ENCODE measurements around the gene CNGB1.
"Not testable (repeated sequence)": the region's sequence is repeated elsewhere in the genome, so short reads cannot be mapped to it uniquely, and the experiment has no call there.

Gene CNGB1

DNA sequence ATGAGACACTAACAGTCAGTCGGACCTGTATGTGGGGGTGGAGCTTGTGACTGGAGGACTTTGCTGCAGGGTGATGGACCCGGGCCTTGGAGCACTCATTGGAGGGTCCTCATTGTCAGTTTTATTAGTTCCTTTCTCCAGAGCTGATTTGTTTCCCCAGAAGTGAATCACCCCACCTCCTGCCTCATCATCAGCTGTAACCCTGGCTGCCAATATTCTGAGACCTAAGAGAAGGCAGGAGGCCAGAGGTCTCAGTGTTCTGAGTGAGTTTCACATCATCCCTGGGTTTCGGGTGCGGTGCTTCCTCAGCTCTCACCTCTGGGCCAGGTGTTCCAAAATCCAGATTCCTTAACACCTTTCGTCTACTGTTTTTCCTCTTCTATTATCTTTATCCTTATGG is 118.7 kb downstream of the CNGB1 start:
- DNase-seq = no peak

DNA sequence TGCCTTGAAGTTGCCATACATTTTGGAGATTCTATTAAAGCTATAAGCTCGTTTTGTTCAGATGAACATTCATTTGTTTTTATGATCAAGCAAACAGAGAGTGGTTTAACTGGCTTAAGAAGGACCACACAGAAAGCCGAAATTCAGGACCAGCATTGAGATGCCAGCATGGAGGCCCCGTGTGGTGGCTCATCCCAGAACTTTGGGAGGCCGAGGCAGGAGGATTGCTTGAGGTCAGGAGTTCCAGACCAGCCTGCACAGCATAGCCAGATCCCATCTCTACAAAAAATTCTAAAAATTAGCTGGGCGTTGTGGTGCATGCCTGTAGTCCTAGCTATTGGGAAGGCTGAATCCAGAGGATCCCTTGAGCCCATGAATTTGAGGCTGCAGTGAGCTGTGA is 122.7 kb downstream of the CNGB1 start:
- DNase-seq = no peak

DNA sequence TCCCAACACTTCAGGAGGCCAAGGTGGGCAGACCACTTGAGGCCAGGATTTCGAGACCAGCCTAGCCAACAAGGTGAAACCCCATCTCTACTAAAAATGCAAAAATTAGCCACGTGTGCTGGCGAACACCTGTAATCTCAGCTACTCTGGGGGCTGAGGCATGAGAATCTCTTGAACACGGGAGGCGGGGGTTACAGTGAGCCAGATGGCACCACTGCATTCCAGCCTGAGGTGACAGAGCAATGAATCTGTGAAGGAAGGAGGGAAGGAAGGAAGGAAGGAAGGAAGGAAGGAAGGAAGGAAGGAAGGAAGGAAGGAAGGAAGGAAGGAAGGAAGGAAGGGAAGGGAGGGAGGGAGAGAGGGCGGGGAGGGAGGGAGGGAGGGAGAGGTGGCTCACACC is 124.0 kb downstream of the CNGB1 start:
- not testable (repeated sequence) for DNase-seq

DNA sequence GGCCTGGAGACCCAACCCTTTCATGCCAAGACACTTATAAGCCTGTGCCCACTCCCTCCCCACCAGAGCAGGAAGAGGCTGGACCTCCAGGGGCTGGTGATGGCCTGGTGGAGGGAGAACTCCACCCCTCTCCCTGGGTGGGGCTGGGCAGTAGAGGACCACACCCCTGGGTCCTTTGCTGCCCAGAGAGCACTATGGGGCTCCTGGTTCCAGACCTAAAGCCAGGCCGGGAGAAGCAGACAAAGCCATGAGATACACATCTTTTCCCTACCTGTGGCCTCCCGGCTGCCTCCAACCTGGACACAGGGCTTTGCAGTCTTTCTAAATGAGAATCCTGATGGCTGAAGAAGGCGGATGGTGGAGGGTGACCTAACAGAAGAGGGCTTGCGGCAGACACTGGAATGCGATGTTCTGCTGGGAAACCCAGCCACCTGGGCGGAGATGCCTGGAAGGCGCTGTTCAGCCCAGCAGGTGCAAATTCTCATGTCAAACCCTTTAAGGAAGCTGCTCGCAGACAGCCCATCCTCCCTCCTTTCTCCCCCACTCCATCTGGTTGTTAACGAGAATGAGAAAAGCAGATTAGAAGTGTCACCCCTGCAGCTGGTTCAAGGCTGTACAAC is 124.7 kb downstream of the CNGB1 start:
- DNase-seq = no peak

DNA sequence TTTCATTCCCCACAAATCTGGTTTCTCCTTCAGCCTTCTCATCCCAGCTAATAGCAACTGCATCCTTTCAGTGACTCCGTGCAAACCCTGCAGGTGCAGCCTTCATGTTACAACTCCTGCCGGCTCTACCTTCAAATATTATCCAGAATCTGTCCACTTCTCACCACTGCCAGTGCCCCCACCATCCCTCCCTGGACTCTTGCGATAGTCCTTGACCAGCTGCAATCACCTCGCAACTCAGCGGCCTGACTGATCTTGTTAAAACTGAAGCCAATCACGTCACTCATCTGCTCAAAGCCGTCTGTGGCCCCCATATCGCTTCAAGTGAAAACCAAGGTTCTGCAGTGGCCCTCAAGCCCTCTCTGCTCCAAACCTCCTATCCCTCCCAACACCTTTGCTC is 125.8 kb downstream of the CNGB1 start:
- no peak for DNase-seq

DNA sequence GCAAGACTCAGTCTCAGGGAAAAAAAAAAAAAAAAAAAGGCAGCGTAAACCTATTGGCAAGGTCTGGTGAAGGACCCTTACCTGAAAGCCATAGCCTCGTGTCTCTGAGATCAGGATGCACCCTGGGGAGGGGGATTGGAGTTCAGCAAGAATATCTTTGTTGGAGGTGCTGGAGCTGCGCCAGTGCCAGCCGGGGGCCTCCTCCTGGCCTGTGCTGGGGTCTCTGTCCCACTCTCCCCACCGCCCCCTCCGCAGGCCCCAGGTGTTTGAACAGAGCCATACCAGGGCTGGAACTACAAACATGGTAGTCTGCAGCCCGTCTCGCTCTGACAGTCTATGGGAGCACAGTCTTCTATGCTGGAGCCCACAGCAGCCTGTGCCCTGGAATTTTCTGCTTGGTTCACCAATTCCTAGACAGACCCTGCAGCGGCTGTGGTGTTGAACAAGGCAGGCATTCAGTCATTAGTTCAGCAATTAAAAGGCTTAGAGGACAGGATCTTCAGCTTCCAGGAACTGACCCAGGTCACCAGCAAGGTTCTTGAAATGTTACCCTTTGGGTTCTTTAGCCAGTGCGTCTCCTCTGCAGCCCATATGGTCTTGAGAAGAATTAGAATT is 126.4 kb downstream of the CNGB1 start:
- DNase-seq = no peak

DNA sequence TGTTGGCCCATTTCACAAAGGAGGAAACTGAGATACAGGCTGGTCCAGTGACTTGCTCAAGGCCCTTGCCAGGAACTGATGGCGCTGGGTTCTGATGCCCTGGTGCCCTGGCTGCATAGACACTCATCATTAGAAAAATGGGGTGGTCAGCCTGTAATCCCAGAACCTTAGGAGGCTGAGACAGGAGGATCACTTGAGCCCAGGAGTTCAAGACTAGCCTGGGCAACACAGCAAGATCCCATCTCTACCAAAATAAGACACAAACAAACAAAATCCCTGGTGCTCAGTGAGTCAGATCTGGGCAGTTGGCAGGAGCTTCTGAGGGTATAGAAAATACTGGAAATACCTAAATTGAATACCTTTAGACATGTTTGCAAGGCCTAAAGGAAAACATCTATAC is 127.5 kb downstream of the CNGB1 start:
- no peak for DNase-seq

DNA sequence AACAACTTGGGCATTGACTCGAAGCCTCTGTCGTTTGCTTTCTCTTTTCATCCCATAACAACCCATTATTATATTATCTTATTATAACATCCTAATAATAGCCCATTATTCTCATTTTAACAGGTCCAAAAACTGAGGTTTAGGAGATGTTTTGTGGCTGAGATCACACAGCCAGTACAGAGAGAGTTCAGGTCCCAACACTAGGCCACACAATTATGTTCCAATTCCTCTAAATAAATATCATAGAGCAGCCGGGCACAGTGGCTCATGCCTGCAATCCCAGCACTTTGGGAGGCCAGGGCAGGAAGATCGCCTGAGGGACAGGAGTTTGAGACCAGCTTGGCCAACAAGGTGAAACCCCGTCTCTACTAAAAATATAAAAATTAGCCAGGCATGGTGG is 128.3 kb downstream of the CNGB1 start:
- no peak for DNase-seq

DNA sequence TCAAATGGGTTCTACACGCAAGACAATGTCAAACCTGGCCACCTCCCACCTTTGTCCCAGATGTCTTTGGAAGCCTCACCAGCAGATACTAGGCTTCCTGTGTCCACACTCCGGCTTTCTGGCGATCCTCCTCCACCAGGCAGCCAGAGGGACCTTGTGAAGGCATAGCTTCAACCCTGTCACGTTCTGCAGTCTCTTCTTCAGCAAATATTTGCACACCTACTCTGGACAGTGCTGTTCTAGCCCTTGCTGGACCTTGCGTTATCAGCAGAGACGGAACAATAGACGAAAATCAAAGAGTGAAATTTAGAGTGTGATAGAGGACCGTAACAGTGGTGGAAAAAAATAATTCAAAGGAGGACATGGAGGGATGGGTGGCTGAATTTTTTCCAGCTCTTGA is 130.1 kb downstream of the CNGB1 start:
- DNase-seq = no peak

DNA sequence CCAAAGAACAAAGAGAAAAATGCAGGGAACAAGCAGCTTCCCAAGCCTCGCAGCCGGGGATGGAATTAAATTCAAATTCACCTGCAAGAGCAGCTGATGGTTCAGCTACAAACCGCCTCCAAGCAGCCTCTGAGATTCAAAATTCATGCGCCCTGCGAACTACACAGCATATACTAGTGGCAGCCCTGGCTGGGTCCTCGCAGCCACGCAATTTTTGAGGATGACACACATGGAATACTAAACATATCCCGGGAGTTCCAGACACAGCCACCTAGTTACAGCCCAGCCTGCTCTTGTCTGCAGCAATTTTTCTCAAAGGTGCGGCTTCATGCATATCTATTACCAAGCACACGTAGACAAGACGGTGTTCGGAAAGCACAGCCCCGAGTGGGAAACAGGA is 132.8 kb downstream of the CNGB1 start:
- DNase-seq = no peak

DNA sequence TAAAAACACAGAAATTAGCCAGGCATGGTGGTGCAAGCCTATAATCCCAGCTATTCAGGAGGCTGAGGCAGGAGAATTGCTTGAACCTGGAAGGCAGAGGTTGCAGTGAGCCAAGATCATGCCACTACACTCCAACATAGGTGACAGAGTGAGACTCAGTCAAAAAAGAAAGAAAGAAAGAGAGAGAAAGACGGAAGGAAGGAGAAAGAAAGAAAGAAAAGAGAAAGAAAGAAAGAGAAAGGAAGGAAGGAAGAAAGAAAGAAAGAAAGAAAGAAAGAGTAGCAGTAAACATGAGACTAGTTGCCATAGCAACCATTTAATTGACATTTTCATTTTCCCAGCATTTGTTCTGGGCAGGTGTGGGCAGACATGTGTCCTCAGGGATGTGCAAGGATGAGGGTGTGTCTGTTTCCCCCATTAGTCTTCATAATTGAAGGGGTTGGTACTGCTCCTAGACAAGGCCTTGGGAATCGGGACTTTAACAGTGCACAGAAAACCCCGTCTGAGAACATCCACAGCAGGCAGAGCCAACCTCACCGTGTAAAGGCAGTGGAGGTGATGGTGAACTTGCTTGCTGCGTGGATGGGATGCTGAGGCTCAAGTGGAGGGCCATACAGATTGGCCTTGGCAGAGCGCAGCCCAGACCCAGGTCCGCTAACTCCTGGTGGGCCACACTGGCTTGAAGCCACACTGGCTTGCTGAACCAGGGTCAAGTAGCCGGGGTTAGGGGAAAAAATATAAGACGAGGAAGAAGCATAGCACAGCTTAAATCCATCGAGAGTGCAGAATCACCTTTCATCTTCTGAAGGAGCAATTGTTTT is 133.4 kb downstream of the CNGB1 start:
- no peak for DNase-seq

DNA sequence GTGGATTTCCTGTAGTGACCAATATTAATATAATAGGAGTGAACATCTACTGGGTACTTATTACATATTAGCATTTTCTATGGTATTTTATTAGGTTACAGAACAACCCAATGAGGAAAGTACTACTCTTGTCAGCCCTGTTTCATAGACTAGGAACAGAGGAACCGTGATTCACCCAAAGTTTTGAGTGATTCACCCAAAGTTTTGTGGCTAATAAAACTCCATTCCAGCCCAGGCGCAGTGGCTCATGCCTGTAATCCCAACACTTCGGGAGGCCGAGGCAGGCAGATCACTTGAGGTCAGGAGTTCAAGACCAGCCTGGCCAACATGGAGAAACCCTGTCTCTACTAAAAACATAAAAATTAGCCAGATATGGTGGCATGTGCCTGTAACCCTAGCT is 135.5 kb downstream of the CNGB1 start:
- DNase-seq = not testable (repeated sequence)

DNA sequence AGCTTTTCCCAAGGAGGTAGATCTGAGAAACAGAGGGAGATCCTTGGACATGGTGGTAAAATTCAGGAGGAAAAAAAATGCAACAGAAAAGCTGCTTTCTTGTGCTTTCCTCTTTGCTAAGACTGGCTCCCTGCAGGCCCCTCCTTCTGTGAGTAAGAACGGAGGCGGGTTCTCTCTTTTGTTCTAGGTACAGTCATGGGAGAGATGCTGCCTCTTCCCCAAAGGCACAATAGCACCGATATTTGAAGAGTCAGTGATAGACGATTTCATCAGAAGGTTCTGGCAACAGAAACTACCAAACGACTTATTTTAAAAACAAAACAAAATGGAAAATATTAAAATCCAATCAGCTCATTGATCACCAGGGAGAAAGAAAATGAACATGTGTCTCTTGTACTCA is 136.0 kb downstream of the CNGB1 start:
- DNase-seq = no peak
